HL-60 (cell line): ENCODE measurements around the gene FLNC.

Experiments
- GABPA ChIP-seq: IDR thresholded peaks from 2 replicates; pipeline ENCODE4 v1.6.1; 2012; ENCODE audit warnings: low read depth
- TF ChIP-seq, protein P1 (sequence below): IDR thresholded peaks from one replicate; pipeline ENCODE4 v1.5.1; 2011; ENCODE audit warnings: low read length, control low read depth, inconsistent platforms; ENCODE audit not compliant: insufficient read depth

DNA sequence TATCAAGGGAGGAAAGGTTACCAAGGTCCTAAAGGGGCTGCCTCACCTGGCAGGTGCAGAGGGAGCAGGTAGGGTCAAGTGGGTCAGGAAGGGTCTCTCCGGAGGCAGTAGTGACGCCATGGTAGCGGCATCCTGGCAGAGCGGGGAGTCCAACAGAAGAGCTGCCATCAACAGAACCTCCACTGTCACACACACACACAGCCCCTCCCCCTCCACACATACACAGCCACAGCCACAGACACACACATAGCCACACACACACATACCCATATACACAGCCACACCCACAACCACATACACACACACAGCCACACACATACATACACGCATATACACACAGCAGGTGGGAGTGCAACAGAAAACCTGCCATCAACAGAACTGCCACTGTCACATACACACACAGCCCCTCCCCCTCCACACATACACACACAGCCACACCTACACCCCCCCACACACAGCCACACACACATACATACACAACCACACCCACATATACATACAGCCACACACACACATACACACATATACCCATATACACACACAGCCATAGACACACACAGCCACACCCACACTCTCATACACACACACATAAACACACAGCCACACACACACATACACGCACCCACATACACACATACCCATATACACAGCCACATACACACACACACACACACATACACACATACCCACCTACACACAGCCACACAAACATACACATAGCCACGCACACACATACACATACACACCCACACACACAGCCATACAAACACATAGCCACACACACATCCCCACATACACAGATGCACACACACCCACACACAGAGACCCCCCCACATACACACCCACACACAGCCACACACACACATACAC lies 57.2 kb downstream of the FLNC start:
- TF ChIP-seq GABPA = no peak
- TF ChIP-seq, protein P1, sequence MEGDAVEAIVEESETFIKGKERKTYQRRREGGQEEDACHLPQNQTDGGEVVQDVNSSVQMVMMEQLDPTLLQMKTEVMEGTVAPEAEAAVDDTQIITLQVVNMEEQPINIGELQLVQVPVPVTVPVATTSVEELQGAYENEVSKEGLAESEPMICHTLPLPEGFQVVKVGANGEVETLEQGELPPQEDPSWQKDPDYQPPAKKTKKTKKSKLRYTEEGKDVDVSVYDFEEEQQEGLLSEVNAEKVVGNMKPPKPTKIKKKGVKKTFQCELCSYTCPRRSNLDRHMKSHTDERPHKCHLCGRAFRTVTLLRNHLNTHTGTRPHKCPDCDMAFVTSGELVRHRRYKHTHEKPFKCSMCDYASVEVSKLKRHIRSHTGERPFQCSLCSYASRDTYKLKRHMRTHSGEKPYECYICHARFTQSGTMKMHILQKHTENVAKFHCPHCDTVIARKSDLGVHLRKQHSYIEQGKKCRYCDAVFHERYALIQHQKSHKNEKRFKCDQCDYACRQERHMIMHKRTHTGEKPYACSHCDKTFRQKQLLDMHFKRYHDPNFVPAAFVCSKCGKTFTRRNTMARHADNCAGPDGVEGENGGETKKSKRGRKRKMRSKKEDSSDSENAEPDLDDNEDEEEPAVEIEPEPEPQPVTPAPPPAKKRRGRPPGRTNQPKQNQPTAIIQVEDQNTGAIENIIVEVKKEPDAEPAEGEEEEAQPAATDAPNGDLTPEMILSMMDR = no peak
